HS-5 (cell line): ENCODE measurements around the gene TAAR9.
"Not testable (repeated sequence)": the region's sequence is repeated elsewhere in the genome, so short reads cannot be mapped to it uniquely, and the experiment has no call there.

Source experiments
- DNase-seq: peaks from one replicate; pipeline ENCODE4 v3.0.0-alpha.2; 2012; ENCODE audit warnings: low read depth

The TAAR9 gene

GRCh38 chr6:132515386-132515785 lies 22.7 kb upstream of the TAAR9 start:
- DNase-seq = no peak

- DNase-seq = no peak
Measured at GRCh38 chr6:132520953-132521352, 17.1 kb upstream of the TAAR9 start.

- DNase-seq = no peak
Measured at GRCh38 chr6:132524646-132525045, 13.4 kb upstream of the TAAR9 start.

- no peak for DNase-seq
Measured at GRCh38 chr6:132525866-132526265, 12.2 kb upstream of the TAAR9 start.

GRCh38 chr6:132526461-132526860 lies 11.6 kb upstream of the TAAR9 start:
- DNase-seq = no peak

- DNase-seq = peak; percentile 63
Measured at GRCh38 chr6:132527791-132528190, 10.3 kb upstream of the TAAR9 start.

GRCh38 chr6:132530293-132530974 lies 7.6 kb upstream of the TAAR9 start:
- DNase-seq = peak; percentile 23

- not testable (repeated sequence) for DNase-seq
Measured at GRCh38 chr6:132534546-132534945, 3.5 kb upstream of the TAAR9 start.

GRCh38 chr6:132537145-132537544 lies 932 bp upstream of the TAAR9 start:
- DNase-seq = no peak

- no peak for DNase-seq
Measured at GRCh38 chr6:132544826-132545225, 6.7 kb downstream of the TAAR9 start.

GRCh38 chr6:132548746-132549463 lies 10.8 kb downstream of the TAAR9 start:
- no peak for DNase-seq

GRCh38 chr6:132551214-132551613 lies 13.1 kb downstream of the TAAR9 start:
- DNase-seq = no peak

GRCh38 chr6:132552372-132552771 lies 14.3 kb downstream of the TAAR9 start, which contains the start of gene TAAR8:
Gene TAAR8 (plus strand): TSS chr6:132552672. CDS start chr6:132552693, 21 bp downstream.
- DNase-seq = no peak

- DNase-seq = not testable (repeated sequence)
Measured at GRCh38 chr6:132560087-132560486, 22.0 kb downstream of the TAAR9 start.

GRCh38 chr6:132566404-132566803 lies 28.3 kb downstream of the TAAR9 start:
- DNase-seq = no peak

- no peak for DNase-seq
Measured at GRCh38 chr6:132567566-132567965, 29.5 kb downstream of the TAAR9 start.

GRCh38 chr6:132568611-132569010 lies 30.5 kb downstream of the TAAR9 start:
- no peak for DNase-seq

GRCh38 chr6:132569170-132569569 lies 31.1 kb downstream of the TAAR9 start:
- DNase-seq = no peak

- no peak for DNase-seq
Measured at GRCh38 chr6:132570221-132570777, 32.2 kb downstream of the TAAR9 start, which contains the start of gene TAAR6. Gene TAAR6 (plus strand): TSS chr6:132570322. CDS start chr6:132570322, 0 bp downstream.

- DNase-seq = no peak
Measured at GRCh38 chr6:132571774-132572173, 33.7 kb downstream of the TAAR9 start.

- no peak for DNase-seq
Measured at GRCh38 chr6:132584698-132585097, 46.6 kb downstream of the TAAR9 start.

GRCh38 chr6:132587424-132587823 lies 49.3 kb downstream of the TAAR9 start:
- no peak for DNase-seq
